ENCODE data around the gene NAA38. TPM values are rescaled to one million over a fixed set of nuclear protein-coding genes. Genes with fewer than 3 reads are reported as not detected.

NAA38 gene, protein sequence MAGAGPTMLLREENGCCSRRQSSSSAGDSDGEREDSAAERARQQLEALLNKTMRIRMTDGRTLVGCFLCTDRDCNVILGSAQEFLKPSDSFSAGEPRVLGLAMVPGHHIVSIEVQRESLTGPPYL
- 45.1 and 49.0 TPM in 2 replicates for total RNA-seq

DNA sequence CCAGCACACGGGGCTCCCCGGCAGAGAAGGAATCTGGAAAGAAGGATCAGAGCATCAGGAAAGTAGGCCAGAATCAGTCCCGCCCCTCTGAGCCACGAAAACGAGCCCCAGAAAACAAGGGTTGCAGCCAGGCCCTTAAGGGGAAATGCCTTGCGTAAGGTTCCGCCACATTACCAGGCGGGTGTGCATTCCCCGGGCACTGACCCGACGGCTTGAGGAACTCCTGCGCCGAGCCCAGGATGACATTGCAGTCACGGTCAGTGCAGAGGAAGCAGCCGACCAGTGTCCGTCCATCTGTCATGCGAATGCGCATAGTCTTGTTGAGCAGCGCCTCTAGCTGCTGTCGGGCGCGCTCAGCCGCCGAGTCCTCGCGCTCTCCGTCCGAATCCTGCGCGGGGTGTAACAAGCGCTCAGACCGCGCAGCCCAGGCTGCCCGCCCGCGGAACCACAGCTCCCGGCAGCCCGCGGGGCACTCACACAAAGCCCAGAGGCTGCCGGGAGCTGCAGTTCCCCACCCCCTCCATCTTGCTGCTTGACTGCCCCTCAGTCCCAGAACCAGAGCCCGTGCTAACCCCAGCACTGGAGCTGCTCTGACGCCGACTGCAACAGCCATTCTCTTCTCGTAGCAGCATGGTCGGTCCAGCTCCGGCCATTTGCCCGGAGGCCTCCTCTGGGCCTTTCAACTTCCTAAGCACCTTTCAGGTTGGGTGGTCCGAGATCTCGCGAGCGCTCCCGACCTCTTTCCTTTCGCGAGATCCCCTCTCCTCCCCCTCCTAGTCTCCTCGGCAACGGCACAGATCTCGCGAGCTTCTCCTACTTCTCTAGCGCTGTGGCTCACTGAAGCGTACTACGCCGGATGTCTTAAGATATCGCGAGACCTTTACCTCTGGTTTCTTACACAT lies at the start of gene NAA38:
TSS of gene NAA38 (minus strand) at position 749 of the 902 bp plus-strand sequence. CDS start at position 653, 96 bp downstream.

DNA sequence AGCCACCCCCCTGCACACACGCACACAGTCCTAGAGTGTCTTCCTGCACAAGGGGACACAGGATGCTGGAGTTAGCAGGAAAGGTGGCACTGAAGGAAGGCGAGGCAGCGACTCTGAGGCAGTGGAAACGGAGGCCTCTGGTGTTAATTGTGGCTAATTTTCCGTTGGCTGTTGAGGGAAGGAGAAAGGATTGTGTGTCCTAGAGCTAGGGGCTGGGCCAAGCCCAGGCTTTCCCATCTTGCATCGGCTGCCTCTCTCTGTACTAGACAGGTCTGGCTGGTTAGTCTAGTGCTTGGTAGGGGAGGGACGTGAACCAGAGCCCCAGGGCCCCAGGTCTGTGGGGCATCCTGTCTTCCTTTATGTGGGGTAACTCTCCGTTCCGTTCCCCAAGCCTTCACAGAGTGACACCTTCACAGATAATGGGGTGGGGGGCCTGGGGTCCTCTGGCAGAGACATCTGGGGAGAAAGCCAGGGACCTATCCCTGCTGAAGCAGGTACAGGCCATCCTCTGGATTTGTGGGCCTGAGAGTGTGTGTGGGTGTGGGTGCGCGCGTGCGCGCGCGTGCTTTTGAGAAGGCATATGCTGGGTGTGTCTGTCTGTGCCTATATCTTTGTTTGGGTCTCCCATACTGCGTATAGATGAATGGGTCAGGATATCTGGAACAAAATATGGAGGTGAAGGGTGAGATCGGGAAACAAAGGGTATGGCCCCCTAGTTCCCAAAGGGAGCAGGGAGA lies 31.0 kb upstream of the NAA38 start, which contains the start of gene CHD3:
TSS of gene CHD3 (plus strand) at position 606 of the 737 bp plus-strand sequence. CDS start 212 bp downstream, outside the sequence.

GRCh38 chr17:7857713-7858521 lies 558 bp upstream of the NAA38 start, which contains the start of gene CYB5D1:
CYB5D1 (plus strand) TSS chr17:7858003; CDS start chr17:7858135, 132 bp downstream.

GRCh38 chr17:7854851-7855659 lies 2.3 kb downstream of the NAA38 start, which contains the start of gene TMEM88:
TMEM88 (plus strand) TSS chr17:7855066; CDS start chr17:7855075, 9 bp downstream.

GRCh38 chr17:7833795-7834541 lies 23.4 kb downstream of the NAA38 start, which contains the start of gene KDM6B:
KDM6B (plus strand) TSS chr17:7834217; CDS start chr17:7845555, 11,338 bp downstream.

Other genes starting within 250 kb of the NAA38 start
- 42.8 and 59.8 TPM in 2 replicates for gene FXR2, start 242.7 kb downstream of the NAA38 start, total RNA-seq
- 24.9 and 27.0 TPM in 2 replicates for gene SAT2, start 229.7 kb downstream of the NAA38 start, total RNA-seq
- 0.43 and 0.48 TPM in 2 replicates for gene SHBG, start 227.4 kb downstream of the NAA38 start, total RNA-seq
- not detected in 2 replicates for gene ATP1B2, start 206.6 kb downstream of the NAA38 start, total RNA-seq
- gene TP53, start 170.1 kb downstream of the NAA38 start, total RNA-seq: 15.8 and 23.1 TPM in 2 replicates
- gene WRAP53, start 169.1 kb downstream of the NAA38 start, total RNA-seq: 4.6 and 4.7 TPM in 2 replicates
- 0.48 TPM in 1 of 2 replicates, not detected in the other for gene EFNB3, start 152.4 kb downstream of the NAA38 start, total RNA-seq
- gene DNAH2, start 139.8 kb downstream of the NAA38 start, total RNA-seq: 0.21 TPM in 1 of 2 replicates, not detected in the other
- gene KDM6B, start 23.3 kb downstream of the NAA38 start, total RNA-seq: 3.4 and 6.3 TPM in 2 replicates
- gene TMEM88, start 2.5 kb downstream of the NAA38 start, total RNA-seq: 0.43 and 0.96 TPM in 2 replicates
- 8.5 and 9.6 TPM in 2 replicates for gene CYB5D1, start 444 bp upstream of the NAA38 start, total RNA-seq
- gene CHD3, start 31.2 kb upstream of the NAA38 start, total RNA-seq: 32.2 and 63.9 TPM in 2 replicates
- 20.5 and 22.8 TPM in 2 replicates for gene RNF227, start 58.7 kb upstream of the NAA38 start, total RNA-seq
- gene KCNAB3, start 72.3 kb upstream of the NAA38 start, total RNA-seq: under 0.01 TPM in 1 of 2 replicates, not detected in the other
- gene TRAPPC1, start 74.4 kb upstream of the NAA38 start, total RNA-seq: 23.2 and 33.0 TPM in 2 replicates
- 7.0 and 14.5 TPM in 2 replicates for gene CNTROB, start 74.6 kb upstream of the NAA38 start, total RNA-seq
- not detected in 2 replicates for gene GUCY2D, start 145.1 kb upstream of the NAA38 start, total RNA-seq
- 53.3 and 97.1 TPM in 2 replicates for gene ALOX15B, start 181.5 kb upstream of the NAA38 start, total RNA-seq
- 1.2 TPM in 1 of 2 replicates, not detected in the other for gene ALOX12B, start 230.2 kb upstream of the NAA38 start, total RNA-seq

Data from tracheal epithelial cell (primary cell).